HuH-7.5 (cell line): ENCODE results near the gene CYP11A1.

Source experiments
- DNase-seq: peaks from one replicate; pipeline ENCODE4 v3.0.0; 2011; ENCODE audit warnings: low spot score

CYP11A1 gene

DNA sequence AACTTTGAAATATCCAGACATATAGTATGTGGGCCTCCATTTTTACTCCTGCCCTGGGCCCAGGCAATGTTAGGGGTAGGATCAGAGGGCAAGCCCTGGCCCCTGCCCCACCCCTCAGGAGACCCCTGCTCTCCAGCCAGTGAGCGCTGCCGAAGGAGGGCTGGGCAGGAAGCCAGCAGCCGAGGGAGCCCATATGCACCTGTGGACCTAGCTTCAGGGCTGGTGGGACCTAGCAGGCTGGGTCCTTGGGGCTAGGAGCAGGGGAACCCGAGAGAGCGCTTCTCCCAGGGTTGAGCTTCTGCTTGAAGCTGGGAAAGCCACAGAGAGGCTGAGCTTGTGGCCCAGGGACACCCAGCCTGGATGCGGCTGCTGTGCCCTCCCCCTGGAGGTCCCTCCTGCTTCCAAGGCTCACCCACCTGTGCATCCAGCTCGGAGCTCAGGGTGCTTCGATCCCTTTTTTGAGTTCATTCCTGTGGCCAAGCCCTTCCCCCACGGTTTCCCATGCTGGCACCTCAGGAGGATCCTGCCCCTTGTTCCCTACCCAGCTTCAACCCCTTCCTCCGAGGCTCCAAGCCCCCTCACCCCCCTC lies 21.0 kb upstream of the CYP11A1 start:
- DNase-seq = no peak

DNA sequence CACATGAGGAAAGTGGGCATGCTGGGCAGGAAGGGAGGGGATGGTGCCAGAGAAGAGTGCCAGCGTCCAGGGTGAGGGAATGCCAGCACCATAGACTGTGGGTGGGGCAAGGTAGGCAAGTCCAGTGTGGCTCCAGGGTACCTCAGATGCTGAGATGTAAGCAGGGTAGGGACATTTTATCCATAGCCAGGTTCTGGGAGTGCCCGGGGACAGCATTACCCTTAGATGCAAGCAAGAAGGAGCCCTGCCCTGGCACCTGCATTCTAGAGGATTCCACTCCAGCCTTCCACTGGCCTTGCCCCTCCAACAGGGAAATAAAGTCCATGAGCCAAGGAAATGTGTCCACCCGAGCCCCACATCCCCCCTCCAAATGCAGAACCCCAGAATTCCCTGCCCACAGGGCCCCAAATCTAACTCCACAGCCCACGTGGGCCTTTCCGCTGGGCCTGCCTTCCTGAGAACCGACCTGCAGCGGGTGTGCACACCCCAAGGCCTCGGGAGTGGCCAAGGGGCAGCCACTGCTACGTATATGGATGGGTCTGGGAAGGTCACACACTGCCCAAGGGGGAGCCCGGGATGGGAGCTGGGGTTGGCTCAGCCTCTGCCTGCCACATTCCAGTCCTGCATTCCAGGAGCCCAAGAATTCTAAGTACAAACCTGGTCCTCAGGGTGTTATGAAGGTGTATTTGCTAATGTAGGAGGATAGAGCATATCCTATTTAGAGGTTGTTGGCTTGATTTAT lies 20.3 kb upstream of the CYP11A1 start:
- DNase-seq = no peak

DNA sequence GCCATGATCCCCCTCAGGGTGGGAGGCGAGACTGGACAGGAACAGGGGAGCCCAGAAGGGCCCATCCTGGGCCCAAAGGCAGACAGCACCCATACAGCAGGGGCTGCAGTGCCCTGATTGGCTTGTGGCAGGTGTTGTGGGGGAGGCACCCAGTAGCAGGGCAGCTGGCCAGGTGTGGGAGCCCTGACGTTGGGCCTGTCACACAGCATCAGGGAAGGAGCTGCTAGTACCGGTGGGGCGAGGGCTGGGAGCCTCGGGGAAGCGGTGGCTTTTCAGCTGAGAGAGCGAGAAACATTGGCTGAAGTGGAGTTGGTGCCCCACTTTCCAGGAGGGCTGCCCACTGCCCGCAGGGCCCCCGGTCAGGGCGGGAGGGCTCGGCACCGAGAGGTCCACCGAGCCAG lies 19.7 kb upstream of the CYP11A1 start:
- no peak for DNase-seq

DNA sequence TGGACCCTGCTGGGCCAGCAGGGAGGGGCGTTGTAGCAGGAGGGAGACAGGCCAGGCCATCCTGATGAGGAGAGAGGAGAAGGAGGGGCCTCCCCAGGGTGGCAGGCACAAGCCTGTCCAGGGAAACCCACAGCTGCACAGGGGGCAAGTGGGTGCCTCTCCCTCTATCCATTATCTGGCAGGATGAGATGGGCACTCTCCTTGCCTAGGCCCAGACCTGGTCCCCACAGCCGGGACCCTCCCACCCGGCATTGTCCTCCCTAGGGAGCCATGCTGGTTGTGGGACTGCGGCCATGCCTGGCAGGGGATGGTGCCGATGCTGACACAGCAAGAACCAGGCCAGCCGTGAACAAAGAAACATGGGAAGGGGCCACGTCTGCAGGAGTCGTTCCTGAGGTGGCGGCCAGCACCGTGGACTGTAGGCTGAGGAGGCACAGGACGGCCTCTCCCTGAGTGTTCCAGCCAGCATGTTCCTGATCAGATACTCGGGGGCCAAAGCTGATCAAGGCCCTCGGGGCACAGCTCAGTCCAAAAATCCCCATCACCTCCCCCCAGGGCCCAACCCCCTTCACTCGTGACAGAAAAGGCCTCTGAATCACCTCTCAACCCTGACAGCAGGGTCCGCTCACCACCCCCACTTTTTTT lies 19.2 kb upstream of the CYP11A1 start:
- DNase-seq = no peak

DNA sequence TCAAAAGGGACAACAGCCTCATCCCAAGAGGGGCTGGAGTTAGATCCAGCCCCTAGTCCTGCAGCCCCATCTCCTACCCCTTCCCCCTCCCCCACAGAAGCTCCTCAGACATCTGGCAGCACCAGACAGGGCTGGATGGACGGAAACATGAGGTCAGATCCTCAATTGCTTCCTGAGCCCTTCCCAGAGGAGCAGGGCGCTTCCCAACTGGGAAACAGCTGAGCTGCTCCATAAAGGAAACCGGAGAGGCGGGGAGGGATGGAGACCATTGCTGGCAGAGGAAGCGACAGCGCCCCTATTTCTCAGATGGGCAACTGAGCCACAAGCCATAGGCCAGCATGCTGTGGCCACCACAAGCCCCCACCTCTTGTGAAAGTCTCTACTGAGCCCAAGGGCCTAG lies 18.3 kb upstream of the CYP11A1 start:
- no peak for DNase-seq

DNA sequence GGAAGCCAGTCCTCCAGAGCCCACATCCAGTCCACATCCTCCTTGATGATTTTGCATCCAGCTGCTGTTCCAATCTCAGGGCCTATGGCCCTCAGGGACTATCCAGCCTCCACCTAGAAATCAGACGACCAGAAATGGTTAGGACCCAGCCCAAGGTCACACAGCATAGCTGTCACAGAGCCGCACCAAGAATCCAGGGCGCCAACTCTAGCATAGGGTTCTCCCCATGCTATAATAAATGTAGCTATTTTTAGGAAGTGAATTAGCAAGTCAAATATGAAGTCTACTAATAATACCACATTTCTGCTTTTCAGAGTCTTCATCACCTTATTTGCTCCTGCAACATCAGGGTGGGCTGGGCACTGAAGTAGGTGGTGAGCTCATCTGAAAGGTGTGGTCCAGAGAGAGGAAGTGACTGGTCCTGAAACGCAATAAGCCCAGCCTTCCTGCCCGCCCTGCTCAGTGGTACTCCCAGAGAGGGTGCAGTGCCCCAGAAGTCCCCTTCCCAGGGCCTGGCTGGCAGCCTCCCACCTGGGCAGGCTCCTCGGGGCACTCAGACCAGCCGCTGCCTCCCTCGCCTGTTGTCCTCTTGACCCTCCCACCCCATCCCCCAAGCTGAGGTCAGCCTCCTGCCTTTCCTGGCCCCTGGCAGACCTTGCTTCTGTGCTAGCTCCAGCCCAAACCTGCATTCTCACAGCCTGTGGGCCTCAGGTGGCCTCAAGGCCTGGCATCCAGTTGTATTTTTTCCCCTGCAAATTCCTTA lies 17.6 kb upstream of the CYP11A1 start:
- no peak for DNase-seq

DNA sequence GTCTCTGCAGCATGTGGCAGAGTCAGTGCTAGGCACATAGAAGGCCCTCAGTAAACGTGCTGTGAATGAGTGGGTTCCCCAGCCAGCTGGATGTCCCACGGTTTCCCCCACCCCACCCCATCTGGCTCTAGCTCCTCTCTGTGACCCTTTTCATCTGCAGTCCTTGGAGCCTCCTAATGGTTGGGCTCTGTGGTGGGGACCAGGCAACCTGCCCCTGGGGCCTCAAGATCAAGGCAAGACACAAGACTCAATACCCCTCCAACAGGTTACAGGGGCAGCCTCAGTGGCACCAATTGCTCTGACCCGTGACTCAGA lies 17.1 kb upstream of the CYP11A1 start:
- DNase-seq = no peak

DNA sequence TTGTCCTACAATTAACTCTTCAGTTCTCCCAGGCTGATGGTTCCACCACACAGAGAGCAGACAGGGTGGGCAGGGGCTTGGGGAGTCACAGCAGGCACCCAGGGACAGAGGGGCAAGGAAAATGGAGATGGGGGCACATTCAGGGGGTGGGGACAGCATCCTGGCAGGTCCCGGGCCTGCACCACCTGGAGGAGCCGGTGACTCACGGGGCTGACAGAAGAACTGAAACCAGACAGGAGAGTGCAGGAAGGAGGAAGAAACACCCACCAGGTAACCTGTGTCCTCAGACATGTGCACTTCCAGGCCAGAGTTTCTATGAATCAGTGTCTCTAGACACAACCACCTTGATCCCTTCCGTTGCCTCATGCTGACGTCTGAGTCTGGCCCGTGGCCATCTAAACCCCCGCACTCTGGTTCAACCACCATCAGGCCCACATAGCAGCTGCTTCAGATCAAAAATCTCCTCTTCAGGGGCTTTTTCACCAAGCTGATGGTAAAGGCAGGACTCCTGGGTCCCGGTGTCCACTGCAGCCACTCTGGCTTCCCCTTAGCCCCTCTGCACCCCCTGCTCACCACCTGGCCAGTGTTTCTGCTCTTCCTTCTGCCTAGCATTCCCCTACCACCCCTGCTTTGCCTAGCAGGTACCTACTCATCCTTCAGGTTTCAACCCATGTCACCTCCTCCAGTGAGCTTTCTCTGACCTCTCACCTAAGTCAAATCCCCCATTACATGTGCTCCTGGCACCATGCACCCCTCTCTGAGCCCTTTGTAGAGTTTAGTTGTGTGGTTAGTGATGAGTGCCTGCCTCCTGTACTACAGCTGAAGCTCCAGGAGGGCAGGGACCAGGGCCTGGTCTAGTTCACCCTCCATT lies 16.5 kb upstream of the CYP11A1 start:
- DNase-seq = no peak

DNA sequence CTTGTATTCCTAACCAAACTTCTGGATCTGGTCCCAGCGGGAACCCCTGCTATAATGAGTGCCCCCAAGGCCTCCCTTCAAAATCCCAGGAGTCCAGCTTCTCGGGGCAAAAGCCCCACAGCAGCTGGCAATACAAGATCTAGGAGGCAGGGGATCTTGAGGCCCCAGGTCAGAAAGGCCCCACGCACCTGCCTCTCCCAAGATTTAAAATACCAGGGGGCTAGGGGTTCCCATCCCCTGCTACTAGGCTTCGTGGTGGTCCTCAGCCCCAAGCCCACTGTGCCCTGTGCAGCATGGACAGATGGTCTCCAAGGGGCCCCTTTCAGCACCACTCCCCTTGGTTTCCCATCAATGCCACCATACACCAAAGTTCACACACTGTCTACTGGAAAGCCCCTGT lies 15.8 kb upstream of the CYP11A1 start:
- DNase-seq = no peak

GRCh38 chr15:74382004-74382816 lies 14.8 kb upstream of the CYP11A1 start:
- DNase-seq = peak; percentile 100

DNA sequence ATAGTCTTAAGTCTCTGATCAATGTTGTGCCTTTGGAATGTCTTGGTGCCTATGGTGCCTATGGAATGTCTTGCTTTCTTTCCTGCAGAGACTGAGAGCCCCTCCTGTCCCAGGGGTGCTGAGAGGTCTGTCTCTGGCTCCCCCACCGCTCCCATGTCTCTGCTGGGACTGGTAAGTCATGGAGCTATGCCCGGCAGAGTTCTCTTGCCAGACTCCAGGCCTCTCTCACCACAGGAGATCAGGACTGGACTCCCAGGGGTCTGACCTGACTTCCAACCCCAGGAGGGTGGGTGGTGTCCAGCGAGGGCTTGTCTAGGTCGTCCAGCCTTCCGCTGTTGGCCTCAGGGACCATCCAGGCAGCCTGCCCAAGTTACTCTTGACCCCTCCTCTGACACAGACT lies 14.0 kb upstream of the CYP11A1 start:
- DNase-seq = no peak

- no peak for DNase-seq
Observed at GRCh38 chr15:74381190-74381453, 13.7 kb upstream of the CYP11A1 start.

- DNase-seq = no peak
Observed at GRCh38 chr15:74380361-74381189, 13.1 kb upstream of the CYP11A1 start.

- no peak for DNase-seq
Observed at GRCh38 chr15:74378848-74379247, 11.4 kb upstream of the CYP11A1 start.

DNA sequence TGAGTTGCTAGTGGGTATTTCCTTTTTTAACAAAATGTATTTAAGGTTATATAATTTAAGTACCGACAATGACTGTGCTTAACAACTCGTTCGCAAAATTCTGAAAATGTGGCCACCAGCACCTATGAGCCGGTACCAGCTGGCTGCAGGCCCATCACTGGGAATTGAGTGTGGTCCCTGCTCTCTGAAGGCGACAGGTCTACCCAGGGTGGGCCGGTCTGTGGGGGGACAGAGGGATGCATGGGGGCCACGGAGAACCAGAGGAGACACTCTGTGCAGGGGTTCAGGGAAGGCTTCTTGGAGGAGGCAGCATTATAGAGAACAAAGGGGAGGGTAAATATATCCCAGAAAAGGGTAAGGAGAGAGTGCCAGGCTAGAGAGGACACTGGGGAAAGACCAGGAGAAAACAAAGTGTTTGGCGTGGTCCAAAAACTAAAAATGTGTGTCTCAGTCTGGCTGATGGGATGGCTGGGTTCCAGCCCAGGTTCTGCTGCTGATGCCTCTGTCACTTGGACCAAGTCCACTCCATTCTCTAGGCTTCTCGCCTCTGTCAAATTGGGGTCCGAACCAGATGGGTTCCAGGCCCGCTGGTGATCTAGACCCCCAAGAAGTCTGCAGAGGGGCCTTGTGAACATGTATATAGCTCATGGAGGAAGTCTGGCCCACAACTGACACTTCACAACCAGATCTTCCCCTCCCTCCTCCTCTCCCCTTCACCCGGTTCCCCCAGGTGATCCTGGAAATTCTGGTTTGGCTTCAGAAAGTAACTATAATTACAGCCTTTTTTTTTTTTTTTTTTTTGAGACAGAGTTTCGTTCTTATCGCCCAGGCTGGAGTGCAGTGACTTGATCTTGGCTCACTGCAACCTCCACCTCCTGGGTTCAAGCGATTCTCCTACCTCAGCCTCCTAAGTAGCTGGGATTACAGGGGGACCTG lies 10.7 kb upstream of the CYP11A1 start:
- DNase-seq = no peak

- peak; percentile 5 for DNase-seq
Observed at GRCh38 chr15:74376825-74377581, 9.6 kb upstream of the CYP11A1 start.

DNA sequence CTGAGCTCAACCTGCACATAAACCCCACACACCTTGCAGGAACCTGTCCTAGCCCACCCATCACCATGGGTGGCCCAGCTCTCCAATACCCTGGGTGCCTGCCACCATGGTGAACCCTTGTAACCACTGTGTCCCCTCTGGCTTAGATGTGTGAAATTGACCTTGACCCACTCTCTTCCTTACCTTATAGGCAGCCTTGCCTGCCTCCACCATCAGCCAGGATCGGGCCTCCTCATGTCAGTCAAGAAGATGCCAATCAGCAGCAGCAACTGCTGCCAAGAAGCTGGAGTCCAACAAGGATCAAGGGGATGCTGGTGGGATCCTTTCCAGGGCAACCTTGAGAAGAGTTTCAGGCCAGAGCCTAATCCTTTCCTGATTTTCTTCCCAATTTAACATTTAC lies 8.8 kb upstream of the CYP11A1 start:
- DNase-seq = no peak

GRCh38 chr15:74375303-74375693 lies 7.9 kb upstream of the CYP11A1 start:
- DNase-seq = peak; percentile 87
